NK-92 treated with Interleukin-12 subunit alpha and Interleukin-12 subunit beta, amount 100 ng/mL, for 24 hours (cell line): ENCODE measurements around the gene GRAMD4.

Source experiments
- DNase-seq: peaks from one replicate; lab custom pipeline; 2025; lab: John Stamatoyannopoulos, UW

The GRAMD4 gene, protein sequence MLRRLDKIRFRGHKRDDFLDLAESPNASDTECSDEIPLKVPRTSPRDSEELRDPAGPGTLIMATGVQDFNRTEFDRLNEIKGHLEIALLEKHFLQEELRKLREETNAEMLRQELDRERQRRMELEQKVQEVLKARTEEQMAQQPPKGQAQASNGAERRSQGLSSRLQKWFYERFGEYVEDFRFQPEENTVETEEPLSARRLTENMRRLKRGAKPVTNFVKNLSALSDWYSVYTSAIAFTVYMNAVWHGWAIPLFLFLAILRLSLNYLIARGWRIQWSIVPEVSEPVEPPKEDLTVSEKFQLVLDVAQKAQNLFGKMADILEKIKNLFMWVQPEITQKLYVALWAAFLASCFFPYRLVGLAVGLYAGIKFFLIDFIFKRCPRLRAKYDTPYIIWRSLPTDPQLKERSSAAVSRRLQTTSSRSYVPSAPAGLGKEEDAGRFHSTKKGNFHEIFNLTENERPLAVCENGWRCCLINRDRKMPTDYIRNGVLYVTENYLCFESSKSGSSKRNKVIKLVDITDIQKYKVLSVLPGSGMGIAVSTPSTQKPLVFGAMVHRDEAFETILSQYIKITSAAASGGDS

DNA sequence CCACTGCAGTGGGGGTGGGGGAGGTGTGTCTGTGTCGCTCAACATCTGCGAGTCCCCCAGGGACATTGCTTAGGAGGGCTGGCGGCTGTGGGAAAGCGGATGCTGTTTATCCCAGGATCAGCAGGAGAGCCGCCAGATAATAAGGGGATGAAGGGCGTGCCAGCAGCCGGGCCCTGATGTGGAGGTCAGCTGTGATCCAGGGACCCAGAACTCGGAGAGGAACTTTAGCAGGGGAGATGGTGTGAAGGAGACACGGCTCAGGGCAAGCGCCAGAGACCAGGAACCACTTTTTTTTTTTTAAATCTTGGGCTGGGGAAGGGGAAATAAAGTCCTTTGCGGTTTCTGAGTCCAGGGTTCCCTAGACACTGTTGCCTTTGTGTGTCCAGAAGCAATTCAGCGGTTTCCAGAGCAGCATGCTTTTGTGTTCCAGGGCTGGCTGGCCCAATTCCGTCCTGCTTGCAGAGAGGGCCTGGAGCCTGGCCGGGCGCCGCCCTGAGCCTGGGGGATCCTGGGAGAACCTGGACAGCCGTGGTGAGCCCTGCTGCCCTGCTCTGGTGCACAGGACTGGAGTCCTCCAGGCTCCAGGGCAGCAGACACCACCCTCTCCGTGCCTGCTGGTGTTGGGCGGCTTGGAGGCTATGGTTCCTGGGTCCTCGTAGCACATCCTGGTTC is at the start of gene GRAMD4:
TSS of gene GRAMD4 (plus strand) at position 557 of the 672 bp plus-strand sequence. CDS start 6,414 bp downstream, outside the sequence.
- DNase-seq: no peak

DNA sequence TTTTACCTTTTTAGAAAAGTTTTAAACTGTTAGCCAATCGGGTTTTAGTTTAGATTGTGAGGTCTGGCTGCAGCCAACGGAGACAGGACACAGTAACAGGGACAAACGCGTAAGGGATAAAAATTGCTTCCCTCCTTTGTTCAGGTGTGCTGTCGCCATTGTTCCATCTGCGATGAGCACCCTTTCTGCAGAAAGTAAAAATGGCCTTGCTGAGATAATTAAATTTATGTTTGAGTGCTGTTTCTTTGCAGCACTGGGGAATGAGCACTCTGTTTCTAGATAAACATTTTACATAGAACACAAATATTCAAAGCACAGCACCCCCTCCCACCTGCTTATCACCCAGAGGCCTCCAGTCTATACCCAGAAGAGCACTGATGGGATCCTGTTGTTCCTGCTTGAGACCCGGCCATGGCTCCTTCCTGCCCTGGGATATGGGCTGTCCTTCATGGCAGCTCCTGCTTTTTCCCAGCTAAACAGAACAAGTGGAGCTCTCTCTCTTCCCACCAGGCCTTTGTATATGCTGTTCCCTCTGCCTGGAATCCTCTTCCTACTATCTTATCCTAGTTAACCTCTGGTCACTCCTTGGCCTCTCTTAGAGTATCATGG is 48.4 kb upstream of the GRAMD4 start:
- DNase-seq: no peak

DNA sequence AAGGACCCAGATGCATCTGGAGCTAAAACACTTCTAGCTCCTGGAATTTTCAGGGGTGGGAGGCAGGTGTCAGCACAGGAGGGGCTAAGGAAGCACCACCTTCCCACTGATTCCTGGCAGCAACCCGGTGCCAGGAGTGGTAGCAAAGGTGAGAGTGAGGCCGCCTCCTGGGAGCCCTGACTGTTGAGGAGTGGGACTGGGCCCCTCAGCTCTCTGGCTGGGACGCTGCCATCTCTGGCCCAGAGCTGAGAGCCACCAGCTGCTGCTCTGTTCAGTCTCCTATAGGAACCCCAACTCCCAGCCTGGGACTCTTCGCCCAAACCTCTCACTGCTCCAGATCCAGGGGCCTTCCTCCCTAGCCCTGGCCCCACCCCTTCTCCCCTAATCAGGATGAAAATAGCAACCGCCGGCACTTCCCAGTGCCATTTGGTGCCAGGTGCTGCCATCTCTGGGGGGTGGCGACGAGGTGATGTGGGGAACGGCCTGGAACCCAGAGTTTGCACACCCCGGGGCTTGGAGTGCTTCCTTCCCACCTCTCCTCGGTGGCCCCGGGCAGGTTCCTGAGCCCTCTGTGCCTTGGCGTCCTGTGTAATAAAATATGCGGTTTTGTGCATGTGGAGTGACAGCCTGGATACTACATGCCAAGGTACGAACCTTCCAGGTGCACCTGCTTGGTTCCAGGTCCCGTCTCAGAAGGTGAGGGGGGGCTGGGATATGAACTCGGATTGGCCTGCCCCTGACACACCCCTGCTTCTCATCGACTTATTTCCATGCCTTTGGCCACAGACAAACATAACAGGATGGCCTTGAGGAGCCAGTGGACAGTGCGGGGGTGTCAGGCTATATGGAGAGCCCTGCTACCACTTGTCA is 47.0 kb upstream of the GRAMD4 start:
- no peak for DNase-seq

DNA sequence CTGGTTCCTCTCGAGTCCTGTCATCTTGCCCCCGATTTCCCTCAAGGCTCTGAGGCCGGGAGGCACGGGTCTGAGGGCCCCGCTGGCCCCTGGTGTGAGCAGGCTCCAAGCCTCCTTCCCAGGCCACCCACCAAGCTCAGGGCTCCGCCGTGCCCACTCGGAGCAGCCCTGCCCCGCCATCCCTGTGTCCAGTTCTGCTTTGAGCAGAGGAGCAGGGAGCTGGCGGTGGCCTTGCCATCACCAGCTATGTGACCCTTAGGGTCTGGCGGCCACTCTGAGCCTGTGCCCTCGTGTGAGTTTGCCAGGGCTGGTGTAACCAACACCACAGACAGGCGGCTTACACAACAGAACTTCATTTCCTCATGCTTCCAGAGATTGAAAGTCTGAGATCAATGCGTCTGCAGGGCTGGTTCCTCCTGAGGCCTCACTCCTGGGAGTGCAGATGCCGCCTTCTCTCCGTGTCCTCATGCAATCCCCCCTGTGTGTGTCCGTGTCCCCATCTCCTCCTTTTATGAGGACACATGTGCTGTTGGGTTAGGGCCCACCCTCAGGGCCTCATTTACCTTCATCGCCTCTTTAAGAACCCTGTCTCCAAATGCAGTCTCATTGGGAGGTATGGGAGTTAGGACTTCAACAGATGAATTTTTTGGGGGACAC is 46.3 kb upstream of the GRAMD4 start:
- DNase-seq: no peak

DNA sequence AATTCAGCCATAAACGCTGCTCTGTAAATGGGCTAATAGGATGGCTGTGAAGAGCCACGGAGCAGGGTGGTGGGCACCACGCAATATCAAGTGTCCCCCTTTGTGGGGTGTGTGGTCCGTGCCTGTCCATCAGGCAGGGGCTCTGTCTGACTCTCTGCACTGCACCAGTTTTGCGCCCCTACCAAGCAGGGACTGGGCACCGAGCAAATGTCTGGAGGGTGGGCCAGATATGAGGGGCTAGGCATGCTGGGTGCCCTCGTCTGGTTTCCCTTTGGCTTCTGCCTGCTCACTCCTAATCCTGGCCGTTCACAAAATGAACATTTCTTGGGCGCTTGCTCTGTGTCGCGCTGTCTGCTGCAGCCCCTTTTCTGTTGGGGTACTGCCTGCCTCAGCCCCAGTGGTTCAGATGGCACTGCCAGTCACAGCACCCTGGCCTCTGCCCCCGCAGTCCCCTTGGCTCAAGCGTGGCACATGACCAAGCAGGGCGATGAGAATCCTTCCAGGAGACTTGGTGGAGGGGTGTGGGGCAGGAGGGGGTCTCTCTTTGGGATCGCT is 45.7 kb upstream of the GRAMD4 start:
- DNase-seq: no peak

DNA sequence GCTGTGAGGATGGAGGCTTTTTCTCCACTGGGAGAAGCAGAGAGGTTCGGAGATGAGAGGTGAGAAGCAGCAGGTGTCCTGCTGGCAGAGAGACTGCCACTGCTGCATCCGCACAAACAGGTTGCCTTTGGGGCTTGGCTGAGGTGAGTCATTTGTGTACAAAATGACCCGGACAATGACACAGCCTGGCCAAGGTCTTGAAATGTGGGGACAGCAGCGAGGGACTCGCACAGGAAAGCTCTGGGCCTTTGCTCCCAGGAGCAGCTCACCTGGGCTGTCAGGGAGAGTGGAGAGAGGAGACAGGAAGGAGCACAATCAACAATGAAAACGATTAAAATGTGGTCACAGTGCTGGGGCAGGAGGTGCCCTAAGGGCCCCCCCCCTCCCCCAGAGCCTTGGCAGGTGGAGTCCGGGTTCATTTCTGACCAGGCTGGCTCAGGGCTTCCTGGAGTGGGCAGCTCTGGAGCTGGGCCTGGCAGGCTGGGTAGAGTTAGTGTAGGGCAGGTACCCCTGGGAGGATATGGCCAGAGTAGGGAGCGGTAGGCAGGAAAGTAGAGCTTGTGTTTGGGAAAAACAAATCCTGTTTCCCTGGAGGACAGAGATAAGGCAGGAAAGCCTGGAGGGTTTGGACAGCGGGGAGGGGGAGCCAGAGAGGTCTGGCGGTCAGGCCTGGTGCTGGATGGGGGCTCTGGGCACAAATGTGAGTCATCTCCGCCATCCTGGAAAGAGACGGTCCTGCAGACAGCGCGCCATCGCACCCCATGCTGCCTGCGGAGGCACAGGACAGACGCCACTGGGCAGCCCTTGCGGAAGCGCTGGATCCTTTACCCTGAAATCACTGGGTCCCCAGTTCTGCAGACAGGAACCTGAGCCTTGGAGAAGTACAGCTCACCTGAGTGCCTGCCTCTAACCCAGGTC is 44.9 kb upstream of the GRAMD4 start:
- DNase-seq: no peak

DNA sequence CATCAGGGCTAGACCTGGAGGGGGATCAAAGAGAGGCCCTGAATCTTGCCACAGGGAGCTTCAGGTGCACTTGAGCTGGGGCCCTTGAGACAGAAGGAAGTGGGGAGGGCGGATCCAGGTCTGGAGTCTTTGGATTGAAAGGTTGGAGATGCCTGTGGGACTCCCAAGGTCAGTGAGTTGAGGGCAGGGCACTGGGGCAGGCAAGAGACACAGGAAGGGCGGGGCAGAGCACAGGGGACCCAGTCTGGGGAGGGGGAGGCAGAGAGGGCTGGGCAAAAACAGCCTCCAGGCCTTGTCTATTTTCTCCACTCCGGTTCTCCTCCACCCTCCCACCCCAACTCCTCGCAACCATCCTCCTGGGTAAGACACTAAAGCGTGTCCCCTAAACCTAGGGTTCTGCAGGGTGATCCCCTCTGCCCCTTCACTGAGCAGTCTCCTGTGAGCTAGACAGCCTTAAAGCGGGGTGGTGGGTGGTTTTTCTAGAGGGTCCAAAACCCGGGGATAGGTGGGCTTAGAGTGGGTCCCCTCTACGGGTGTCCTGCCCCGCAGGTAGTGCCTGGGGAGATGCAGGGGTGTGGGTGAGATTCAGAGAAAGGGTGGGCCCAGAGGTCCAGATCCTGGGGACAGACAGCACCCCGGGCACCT is 44.2 kb upstream of the GRAMD4 start:
- DNase-seq: no peak

DNA sequence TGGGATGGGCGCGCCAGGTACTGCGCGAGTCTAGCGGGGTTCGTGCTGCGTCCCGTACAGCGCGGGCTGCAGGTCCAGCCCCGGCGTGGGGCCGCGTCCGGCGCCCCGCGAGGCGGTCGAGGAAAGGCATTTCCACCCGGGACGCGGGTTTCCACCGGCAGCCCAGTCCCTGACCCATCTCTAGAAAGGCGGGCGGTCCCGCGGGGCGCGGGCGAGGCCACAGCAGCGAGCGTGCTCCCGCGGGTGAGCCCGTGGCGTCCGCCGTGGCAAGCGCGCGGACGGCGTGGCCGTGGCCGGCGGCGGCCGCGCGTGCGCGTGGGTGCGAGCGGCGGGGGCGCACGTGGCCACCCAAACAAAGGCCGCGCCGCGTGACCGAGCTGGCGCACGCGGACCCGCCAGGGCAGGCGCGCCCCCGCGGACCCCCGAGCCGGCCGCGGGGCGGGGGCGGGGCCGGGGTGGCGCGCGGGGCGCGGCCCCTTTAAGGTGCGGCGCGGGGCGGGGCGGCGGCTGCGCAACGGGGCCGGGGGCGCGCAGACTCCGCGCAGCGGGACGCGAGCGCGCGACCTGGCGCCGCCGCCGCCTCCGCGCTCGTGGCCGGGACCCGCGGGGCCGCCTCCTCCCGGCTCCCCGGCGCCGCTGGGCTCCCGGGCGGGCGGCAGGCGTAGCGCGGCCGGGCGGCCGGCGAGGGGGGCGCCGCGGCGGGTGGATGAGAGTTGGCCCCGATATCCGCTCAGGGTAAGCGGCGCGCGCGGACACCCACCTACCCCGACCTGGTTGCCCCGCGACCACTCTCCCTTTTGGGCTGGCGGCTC is 43.4 kb upstream of the GRAMD4 start:
- DNase-seq: no peak

DNA sequence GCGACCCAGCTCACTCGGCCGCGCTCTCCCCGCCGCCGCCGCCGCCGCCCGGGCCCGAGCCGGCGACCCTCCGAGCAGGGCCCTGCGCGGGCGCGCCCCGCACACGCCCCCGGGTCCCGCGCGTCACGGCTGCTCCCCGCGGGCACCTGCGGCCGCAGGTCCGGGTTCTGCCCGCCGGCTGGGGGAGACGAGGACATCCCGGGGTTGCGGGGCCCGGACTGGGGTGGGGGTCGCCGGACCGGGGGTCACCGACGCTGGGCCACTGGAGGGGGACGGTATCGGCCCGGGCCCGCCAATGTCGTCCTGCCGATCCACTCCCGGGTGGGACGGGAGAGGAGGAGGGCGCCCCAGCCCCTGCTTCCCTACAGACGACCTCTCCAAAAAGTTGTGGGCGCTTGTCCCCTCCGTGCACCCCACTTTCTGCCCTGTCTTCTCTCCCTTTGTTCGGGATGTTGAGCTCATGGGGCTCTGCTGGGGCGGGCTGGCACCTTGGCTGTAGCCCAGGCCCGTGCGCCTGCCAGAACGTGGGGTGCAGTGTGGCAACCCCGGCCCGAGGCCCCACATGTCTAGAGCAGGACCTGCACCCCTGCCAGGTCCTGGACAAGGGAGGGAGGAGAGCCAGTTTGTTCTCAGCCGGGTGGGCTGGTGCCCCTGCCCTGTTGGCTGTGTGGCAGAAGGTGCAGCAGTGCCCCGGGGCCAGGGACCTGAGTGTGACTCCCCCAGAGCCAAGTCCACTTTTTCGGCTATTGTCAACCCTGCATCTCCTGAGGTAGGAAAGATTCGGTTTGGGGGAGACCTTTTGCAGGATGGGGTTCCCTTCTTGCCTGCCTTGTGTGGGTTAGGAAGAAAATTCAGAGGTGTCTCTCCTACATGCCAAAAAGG is 42.6 kb upstream of the GRAMD4 start:
- no peak for DNase-seq

DNA sequence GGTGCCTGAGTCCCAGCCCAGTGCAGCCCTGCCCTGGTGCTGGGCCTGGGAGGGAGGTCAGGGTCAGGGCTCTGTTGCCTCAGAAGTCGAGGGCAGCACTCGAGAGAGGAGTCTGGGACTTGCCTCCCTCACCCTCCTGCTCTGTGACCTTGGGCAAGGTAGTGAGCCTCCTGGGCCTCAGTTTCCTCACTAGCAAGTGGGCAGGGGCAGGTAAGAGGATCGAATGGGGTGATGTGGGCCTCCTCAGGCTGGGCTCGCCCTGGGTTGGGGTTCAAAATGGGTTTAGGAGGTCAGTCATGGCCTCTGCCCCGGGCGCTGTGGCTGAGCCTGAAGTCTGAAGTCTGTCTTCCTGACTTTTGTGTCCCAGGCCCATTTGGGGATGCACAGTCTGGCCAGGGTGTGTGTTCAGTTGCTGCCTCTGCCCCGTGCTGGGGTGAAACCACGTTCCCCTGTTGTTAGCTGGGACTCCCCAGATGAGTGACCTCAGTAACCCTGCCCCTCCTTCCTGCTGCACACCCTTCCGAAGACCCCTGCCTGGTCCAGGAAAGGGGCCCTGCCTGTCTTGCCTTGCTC is 41.8 kb upstream of the GRAMD4 start:
- DNase-seq: no peak

DNA sequence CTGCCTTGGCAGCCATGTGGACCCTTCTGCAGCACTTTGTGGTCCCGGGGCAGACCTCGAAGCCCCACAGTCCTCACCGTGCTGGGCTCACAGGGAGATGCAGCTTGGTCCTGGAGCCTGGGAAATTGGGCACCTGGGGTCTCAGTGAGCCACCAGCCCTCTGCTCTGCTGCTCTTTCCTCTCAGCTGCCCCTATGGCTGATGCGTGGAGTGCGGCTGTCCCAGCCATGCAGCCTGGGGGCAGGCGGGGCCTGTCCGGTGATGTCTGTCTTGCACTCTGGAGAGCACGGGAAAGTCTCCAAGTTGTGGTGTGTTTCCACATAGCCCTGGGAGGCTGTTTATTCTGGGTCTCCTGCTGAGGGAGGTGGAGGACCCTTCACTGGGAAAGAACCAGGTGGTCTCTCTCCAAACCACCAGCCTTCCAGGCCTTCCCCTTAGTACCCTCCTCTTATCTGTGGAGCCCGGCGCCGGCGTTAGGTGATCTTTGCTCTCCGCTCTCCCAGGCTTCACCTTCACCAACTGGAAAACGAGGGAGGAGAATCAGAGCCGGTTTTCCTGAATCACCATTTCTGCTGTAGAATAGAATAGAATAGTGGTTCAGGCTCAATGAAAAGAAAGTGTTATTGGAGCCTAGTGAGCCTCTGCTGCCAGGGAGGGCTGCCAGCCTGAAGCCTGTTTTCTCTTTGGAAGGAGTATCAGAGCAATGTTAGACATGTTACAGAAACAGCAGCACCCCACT is 41.2 kb upstream of the GRAMD4 start:
- DNase-seq: no peak

DNA sequence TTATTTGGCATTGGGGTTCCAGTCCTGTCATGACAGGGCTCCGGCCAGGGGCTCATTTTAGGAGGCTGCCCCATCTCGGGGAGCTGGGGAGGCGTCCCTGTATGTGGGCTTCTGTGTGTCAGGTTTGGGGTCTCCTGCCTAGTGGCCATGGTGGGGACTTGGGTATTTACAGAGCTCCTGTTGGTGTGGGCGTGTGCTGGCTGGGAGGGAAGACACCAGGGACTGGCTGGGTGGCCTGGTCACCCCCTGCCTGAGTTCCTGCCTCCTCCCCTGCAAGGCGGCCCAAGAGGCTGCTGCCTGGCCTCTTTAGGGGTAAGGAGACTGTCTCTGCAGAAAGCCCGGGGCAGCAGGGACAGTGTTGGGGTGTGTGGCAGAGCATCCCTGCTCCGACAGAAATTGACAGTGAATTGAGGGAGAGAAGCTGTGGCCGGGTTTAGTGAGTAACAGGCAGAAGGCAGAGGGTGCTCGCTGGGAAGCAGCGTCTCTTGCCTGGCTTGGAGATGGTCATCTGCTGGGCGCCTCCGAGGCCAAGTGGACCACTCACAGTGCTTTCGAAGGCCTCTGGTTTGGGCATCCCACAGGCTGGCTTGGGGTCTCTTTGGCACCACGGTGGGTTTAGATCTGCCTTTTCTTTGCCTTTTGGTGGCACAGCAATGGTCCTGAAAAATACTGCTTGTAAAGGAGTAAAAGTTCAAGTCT is 40.3 kb upstream of the GRAMD4 start:
- DNase-seq: no peak

DNA sequence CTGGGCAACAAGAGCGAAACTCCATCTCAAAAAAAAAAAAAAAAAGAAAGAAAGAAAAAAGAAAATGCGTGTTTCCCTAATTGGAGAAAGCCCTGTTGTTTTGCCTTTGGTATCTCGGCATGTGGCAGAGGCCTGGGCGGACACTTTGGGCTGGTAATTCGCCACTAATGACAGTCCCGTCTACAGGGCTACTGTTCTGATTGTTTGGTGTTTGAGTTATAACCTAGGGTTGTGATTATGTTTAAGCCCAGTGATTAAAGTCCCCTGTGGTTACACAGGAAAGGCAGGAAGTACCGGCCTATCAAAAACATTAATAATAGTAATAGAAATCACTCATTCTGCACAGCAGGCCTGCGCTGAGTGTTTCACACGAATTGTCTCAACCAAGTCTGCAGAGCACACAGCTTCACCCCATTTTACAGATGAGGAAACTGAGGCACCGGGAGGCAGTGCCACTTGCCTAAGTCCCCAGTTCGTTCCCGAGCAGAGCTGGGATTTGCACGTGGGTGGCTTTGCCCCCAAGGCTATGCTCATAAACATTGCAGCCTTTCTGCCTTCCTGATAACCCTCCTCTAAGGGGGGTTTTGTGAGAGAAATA is 39.1 kb upstream of the GRAMD4 start:
- DNase-seq: no peak

DNA sequence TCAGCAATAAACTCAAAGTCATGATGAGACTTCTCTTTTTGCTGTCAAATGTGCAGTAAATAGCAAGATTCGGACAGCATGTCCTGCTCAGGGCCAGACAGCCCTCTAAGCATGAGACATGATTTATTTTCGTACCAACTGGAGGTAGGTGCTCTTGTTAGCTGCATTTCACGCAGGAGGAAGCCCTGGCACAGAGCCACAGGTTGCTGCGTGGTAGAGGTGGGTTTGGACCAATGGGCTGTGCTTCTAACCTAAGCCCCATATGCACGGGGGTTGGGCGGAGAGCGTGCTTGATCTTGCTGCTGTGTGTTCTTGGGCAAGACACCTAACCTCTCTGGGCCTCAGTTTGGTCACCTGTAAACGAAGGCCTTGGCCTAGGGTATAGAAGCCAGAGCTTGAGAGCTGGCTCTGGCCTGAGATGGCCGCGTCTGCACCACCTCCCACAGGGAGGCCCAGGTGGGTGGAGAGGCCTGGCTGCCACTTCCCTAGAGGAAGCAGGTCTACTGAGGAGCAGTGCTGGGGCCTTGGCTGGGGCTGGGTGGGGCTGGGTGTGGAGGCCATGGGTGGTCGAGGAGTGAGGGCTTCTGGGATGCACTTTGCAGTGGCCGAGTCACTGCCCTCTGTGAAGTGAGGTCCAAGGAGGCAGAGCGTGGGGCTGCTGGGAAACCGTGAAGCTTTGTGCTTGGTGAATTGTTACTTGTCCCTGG is 38.5 kb upstream of the GRAMD4 start:
- DNase-seq: no peak
